HCT116 (cell line): ENCODE results near the gene SH3BGRL3.

Source experiments
- CBX3 ChIP-seq: IDR thresholded peaks from 2 replicates; pipeline ENCODE4 v1.6.1; 2012; ENCODE audit warnings: low read depth
- CEBPB ChIP-seq: IDR thresholded peaks from 2 replicates; pipeline ENCODE4 v1.6.1; 2012; ENCODE audit warnings: low read depth
- EGR1 ChIP-seq: IDR thresholded peaks from 2 replicates; pipeline ENCODE4 v1.6.1; 2012; ENCODE audit warnings: low read depth
- EZH2 ChIP-seq: fragments of 200-600 bp; sonication (generic); IDR thresholded peaks from 2 replicates; pipeline ENCODE4 v1.6.1; 2017; ENCODE audit warnings: antibody characterized with exemption, mixed run types
- EZH2phosphoT487 ChIP-seq: fragments of 200-600 bp; IDR thresholded peaks from 2 replicates; pipeline ENCODE4 v1.6.1; 2018; ENCODE audit warnings: antibody characterized with exemption, borderline replicate concordance
- POLR2A ChIP-seq: IDR thresholded peaks from 2 replicates; pipeline ENCODE4 v1.7.0; 2011; ENCODE audit warnings: borderline replicate concordance; ENCODE audit not compliant: insufficient read depth, insufficient read length; ENCODE audit errors: extremely low read depth
- POLR2AphosphoS5 ChIP-seq: IDR thresholded peaks from 2 replicates; pipeline ENCODE4 v1.6.1; 2011; ENCODE audit warnings: mild to moderate bottlenecking, low read depth, low read length, moderate library complexity
- RAD21 ChIP-seq: IDR thresholded peaks from 2 replicates; pipeline ENCODE4 v1.6.1; 2012; ENCODE audit warnings: low read depth, mild to moderate bottlenecking
- SP1 ChIP-seq: IDR thresholded peaks from 2 replicates; pipeline ENCODE4 v1.6.1; 2012; ENCODE audit warnings: low read depth
- TF ChIP-seq, protein P1 (sequence below): IDR thresholded peaks from 2 replicates; pipeline ENCODE4 v1.6.1; 2012
- TF ChIP-seq, protein P2 (sequence below), 3 experiments: fragments of 200-600 bp in 1 of 3; sonication (generic) in 1 of 3; IDR thresholded peaks in 2 of 3; conservative IDR thresholded peaks in 1 of 3; 2 replicates each; pipeline ENCODE4 v1.5.1; 2012 to 2017; ENCODE audit warnings: low read depth in 2 of 3, low read length in 2 of 3, antibody characterized with exemption in 1 of 3, borderline replicate concordance in 1 of 3, control low read depth in 1 of 3, mild to moderate bottlenecking in 1 of 3, mixed read lengths in 1 of 3, mixed run types in 1 of 3, moderate library complexity in 1 of 3; ENCODE audit not compliant: insufficient read depth in 1 of 3
- TF ChIP-seq, protein P3 (sequence below): IDR thresholded peaks from 2 replicates; pipeline ENCODE4 v1.6.1; 2012; ENCODE audit warnings: low read depth
- TF ChIP-seq, protein P4 (sequence below): IDR thresholded peaks from 2 replicates; pipeline ENCODE4 v1.6.1; 2012

DNA sequence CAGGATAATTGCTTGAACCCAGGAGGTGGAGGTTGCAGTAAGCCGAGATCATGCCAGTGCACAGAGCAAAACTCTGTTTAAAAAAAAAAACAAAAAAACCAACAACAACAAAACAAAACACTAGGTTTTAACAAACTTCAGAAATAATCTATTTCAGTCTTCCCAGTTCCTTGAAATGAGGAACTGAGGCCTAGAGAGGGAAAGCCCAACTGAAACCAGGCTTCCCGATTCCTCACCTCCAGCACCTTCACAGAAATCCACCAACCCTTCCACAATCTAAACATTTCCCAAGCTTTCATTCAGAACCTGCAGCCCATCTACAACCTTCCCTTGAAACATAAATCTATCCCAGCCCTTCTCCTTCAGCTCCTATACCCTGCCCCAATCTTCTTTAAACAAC lies 37.3 kb downstream of the SH3BGRL3 start:
- TF ChIP-seq, protein P1, sequence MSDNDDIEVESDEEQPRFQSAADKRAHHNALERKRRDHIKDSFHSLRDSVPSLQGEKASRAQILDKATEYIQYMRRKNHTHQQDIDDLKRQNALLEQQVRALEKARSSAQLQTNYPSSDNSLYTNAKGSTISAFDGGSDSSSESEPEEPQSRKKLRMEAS, result no peak
- TF ChIP-seq, protein P2, sequence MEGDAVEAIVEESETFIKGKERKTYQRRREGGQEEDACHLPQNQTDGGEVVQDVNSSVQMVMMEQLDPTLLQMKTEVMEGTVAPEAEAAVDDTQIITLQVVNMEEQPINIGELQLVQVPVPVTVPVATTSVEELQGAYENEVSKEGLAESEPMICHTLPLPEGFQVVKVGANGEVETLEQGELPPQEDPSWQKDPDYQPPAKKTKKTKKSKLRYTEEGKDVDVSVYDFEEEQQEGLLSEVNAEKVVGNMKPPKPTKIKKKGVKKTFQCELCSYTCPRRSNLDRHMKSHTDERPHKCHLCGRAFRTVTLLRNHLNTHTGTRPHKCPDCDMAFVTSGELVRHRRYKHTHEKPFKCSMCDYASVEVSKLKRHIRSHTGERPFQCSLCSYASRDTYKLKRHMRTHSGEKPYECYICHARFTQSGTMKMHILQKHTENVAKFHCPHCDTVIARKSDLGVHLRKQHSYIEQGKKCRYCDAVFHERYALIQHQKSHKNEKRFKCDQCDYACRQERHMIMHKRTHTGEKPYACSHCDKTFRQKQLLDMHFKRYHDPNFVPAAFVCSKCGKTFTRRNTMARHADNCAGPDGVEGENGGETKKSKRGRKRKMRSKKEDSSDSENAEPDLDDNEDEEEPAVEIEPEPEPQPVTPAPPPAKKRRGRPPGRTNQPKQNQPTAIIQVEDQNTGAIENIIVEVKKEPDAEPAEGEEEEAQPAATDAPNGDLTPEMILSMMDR (IDR thresholded peaks at IDR 0.05 in 2 of 3, conservative IDR thresholded peaks at IDR 0.05 in 1 of 3; ENCODE audit: borderline replicate concordance in 1 of 3, insufficient read depth in 1 of 3, low read depth in 2 of 3, low read length in 2 of 3), result no peak
- no peak for TF ChIP-seq EZH2
- TF ChIP-seq, protein P3, sequence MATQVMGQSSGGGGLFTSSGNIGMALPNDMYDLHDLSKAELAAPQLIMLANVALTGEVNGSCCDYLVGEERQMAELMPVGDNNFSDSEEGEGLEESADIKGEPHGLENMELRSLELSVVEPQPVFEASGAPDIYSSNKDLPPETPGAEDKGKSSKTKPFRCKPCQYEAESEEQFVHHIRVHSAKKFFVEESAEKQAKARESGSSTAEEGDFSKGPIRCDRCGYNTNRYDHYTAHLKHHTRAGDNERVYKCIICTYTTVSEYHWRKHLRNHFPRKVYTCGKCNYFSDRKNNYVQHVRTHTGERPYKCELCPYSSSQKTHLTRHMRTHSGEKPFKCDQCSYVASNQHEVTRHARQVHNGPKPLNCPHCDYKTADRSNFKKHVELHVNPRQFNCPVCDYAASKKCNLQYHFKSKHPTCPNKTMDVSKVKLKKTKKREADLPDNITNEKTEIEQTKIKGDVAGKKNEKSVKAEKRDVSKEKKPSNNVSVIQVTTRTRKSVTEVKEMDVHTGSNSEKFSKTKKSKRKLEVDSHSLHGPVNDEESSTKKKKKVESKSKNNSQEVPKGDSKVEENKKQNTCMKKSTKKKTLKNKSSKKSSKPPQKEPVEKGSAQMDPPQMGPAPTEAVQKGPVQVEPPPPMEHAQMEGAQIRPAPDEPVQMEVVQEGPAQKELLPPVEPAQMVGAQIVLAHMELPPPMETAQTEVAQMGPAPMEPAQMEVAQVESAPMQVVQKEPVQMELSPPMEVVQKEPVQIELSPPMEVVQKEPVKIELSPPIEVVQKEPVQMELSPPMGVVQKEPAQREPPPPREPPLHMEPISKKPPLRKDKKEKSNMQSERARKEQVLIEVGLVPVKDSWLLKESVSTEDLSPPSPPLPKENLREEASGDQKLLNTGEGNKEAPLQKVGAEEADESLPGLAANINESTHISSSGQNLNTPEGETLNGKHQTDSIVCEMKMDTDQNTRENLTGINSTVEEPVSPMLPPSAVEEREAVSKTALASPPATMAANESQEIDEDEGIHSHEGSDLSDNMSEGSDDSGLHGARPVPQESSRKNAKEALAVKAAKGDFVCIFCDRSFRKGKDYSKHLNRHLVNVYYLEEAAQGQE, result no peak
- TF ChIP-seq POLR2A, result no peak
- no peak for TF ChIP-seq POLR2AphosphoS5
- no peak for TF ChIP-seq EZH2phosphoT487
- TF ChIP-seq, protein P4, sequence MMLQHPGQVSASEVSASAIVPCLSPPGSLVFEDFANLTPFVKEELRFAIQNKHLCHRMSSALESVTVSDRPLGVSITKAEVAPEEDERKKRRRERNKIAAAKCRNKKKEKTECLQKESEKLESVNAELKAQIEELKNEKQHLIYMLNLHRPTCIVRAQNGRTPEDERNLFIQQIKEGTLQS, result no peak
- no peak for TF ChIP-seq CBX3
- no peak for TF ChIP-seq EGR1
- no peak for TF ChIP-seq RAD21
- TF ChIP-seq SP1, result no peak
- TF ChIP-seq CEBPB, result no peak
